HG03432 (cell line): ENCODE data around the gene CMSS1.

ENCODE experiments used
- ATAC-seq: cut with Tn5 transposase; IDR thresholded peaks from one replicate; pipeline ENCODE4 v1.9.1; 2021; ENCODE audit warnings: mild to moderate bottlenecking, moderate library complexity; ENCODE audit not compliant: unreplicated experiment

Gene CMSS1

GRCh38 chr3:99978221-99978620, 160.6 kb downstream of the CMSS1 start:
- ATAC-seq = no peak

- ATAC-seq = no peak
Observed at GRCh38 chr3:99980606-99981005, 162.9 kb downstream of the CMSS1 start.

GRCh38 chr3:99981138-99981537, 163.5 kb downstream of the CMSS1 start:
- no peak for ATAC-seq

- ATAC-seq = no peak
Observed at GRCh38 chr3:99982650-99983049, 165.0 kb downstream of the CMSS1 start.

- no peak for ATAC-seq
Observed at GRCh38 chr3:99984139-99984538, 166.5 kb downstream of the CMSS1 start.

GRCh38 chr3:99984668-99985067, 167.0 kb downstream of the CMSS1 start:
- ATAC-seq = no peak

DNA sequence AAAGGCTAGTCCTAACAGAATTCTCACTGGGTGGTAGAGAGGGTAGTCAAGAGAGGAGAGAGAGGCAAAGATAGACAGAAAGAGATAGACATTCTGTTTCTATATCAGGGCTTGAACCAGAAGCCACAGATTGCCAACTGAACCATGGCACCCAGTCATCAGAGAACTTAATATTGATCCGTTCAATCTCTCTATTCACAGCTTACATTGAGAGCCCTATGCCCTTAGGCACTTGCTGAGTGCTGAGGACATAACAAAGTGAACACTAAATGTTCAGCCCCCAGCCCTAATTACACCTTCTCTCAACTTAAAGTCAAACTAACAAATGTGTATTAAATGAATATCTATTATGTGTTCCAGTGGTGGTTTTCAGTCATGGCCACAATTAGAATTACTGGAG, 172.5 kb downstream of the CMSS1 start:
- ATAC-seq = no peak

DNA sequence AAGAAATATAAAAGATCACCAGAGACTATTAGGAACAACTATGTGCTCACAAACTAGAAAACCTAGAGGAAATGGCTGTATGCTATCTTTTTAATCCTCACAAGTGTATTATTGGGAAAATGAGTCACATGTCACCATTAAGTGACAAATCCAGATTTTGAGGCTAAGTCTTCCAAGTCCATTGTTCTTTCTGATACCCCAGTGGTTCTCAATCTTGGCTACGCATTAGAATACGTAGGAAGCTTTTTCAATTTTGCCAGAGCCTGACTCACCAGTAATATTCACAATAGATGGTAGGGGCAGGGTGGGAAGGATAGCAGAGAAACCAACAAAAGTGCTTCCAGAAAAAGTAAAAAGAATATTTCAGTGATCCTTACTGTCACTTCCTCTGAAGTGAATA, 179.6 kb downstream of the CMSS1 start:
- ATAC-seq = no peak

GRCh38 chr3:99999536-99999935, 181.9 kb downstream of the CMSS1 start:
- ATAC-seq = no peak

DNA sequence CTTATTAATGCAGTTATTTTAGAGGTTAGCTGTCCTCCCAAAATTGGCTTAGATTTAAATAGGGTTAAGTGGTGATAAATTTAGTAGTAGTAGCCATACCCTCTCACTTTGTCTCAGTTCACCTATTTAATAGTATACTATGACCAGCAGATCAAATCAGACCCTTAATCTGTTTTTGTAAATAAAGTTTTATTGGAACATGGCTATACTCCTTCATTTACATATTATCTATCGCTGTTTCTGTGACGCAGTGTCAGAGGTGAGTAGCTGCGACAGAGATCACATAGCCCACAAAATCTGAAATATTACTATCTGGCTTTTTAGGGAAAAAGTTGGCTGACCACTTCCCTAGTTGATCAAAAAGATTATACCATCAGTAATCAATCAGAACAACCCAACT, 183.4 kb downstream of the CMSS1 start:
- ATAC-seq = no peak

DNA sequence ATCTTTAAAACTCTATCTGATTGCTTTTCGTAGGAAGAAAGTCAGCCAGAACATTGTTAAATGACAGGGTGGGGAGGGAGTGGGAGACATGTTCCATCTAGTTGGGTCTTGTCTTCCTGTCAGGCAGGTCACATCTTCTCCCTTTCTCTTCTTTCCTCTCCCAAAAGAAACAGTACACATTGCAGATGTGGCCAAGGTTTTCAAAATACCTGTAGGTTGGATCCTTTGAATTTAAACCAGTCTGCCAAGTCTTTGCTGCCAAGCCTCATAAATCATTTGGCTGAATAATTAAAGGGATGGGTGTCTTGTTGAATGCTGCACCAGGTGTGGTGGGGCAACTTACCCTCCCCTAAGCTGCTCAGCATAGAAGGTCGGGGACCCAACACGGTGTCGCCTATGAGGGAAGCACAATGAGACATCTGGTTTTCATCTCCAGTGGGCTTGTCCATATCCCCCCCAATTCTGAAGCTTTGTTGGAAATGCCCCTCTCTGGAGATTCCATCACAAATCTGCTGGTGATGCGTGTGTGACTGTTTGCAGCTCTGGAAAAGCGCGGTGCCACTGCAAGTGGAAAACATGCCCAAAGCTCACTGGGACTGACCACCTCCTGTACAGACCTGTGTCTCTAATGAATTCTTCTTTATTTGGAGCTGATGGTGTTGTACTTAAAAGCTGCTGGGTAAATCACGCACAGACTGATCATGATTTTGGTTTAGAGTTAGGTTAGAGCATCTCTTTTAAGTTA, 184.0 kb downstream of the CMSS1 start:
- no peak for ATAC-seq

GRCh38 chr3:100002599-100003350, 185.1 kb downstream of the CMSS1 start:
- no peak for ATAC-seq

DNA sequence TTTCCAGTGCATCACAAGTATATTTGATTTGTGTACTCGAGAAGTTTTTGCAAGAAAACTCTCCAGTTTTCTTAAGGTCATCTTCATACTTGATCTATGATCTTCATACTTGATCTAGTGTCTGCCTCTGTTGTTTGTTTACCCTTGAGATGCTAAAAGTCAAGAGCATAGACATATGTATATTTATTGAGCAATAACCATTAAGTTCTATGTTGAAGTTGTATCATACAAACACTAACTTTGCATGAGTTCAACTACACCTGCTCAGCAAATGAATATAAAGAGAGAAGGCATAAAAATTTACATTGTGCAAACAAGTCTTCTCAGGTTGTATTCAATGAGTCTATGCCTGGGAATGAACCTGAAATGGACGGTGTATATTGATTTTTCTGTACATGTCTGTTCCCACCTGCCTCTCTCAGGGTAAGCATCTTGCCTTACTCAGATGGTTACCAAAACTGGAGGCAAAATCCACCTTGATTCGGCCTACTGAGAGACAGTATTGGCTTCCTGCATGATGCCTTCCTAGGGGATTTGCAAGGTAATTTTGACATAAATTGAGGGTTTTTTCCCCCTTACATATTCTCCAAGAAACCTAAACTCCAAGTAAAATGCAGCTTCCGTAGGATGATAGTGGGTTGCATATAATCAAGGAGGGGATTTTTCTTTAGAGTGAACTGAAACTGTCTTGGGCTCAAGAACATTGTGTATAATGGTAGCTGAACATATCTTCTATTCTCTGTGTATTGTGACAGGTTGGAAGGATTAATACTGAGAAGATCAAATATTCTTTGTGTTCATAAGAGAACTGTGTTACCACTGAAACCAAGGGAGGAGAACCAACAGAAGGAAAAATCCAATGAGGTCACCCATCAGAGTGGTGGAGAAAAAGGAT, 186.2 kb downstream of the CMSS1 start:
- no peak for ATAC-seq

DNA sequence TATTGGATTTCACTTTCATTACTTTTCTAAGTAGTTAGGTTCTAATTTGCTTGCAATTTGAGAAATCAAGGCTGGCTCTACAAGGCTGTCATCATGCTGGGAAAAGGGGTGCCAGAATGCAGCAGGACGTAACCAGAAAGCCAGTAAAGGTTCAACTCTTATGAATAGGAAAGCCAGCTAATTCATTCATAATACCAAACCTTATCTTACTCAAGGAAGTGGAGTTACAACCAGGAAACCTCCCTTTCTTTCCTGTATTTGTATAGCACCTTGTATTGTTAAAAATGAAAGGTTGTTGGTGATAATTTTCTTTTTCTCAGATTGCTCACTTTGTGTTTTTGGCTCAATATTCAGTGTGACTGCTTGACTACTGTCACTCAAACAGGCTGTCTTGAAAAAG, 187.3 kb downstream of the CMSS1 start:
- ATAC-seq = no peak

- ATAC-seq = no peak
Observed at GRCh38 chr3:100005665-100006393, 188.2 kb downstream of the CMSS1 start.

GRCh38 chr3:100006570-100007271, 189.1 kb downstream of the CMSS1 start:
- ATAC-seq = no peak

DNA sequence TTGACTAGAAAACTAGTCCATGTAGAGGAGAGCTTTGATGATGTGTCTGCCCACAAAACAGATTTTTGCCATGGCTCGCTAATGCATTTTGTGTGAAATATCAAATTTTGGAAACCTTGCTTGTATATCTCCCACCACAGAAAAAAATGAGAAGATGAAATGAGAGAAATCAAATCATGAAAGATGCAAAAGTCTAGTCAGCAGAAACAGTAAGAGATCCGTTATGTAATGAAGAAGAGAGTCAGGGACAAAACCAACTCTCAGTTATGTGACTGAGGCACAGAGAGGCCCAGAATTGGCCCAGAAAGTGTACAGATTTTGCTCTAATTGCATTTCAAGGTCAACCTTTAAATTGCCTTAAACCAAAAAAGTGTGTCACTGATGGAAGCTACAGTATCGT, 189.7 kb downstream of the CMSS1 start:
- no peak for ATAC-seq

- no peak for ATAC-seq
Observed at GRCh38 chr3:100008081-100008698, 190.5 kb downstream of the CMSS1 start.

- ATAC-seq = no peak
Observed at GRCh38 chr3:100009276-100010086, 191.8 kb downstream of the CMSS1 start.
